ENCODE data around the gene SSRP1.
A peak's percentile ranks its signal among the peaks of the same experiment; 100 is the strongest.
"Not testable (repeated sequence)": the region's sequence is repeated elsewhere in the genome, so short reads cannot be mapped to it uniquely, and the experiment has no call there.

Gene SSRP1, protein sequence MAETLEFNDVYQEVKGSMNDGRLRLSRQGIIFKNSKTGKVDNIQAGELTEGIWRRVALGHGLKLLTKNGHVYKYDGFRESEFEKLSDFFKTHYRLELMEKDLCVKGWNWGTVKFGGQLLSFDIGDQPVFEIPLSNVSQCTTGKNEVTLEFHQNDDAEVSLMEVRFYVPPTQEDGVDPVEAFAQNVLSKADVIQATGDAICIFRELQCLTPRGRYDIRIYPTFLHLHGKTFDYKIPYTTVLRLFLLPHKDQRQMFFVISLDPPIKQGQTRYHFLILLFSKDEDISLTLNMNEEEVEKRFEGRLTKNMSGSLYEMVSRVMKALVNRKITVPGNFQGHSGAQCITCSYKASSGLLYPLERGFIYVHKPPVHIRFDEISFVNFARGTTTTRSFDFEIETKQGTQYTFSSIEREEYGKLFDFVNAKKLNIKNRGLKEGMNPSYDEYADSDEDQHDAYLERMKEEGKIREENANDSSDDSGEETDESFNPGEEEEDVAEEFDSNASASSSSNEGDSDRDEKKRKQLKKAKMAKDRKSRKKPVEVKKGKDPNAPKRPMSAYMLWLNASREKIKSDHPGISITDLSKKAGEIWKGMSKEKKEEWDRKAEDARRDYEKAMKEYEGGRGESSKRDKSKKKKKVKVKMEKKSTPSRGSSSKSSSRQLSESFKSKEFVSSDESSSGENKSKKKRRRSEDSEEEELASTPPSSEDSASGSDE

DNA sequence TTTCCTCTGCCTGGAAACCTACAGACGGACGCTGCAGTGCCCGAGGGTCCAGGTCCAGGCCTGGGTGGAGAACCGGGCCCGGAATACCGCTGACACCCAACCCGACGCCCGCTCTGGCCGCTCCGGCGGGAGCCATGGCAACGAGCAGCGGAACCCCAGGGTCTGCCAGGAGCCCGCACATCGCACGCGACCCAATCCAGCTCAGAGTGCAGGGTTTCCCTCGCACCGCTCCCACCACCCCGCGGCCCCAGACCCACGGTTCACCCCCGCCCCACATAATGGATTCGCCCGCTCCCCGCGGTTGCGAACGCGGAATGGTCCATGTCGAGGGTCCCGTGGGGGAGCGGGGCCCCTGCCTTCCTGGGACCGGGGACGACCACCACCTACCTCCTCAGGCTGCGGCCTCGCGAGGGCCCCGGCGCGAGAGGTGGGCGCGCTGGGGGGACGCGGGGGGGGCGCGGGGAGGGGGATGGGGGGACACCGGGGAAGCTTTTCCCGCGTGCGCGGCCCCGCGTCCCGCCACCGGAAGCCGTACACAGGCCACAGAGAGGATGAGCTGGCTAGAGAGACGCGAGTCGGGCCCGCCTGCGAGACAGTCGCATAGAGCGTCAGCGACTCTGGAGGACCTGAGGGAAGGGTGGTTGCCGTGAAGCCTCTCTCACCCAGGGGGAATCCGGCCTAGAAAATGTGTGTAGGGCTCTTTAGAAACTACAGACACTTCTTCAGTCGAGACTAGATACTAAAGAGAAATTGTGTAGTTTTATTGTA lies at the start of gene SSRP1:
Gene SSRP1, minus strand, starts transcription at position 550 of the 768 bp plus-strand sequence. CDS start 771 bp downstream, outside the sequence.
- DNase-seq: peak; percentile 83

DNA sequence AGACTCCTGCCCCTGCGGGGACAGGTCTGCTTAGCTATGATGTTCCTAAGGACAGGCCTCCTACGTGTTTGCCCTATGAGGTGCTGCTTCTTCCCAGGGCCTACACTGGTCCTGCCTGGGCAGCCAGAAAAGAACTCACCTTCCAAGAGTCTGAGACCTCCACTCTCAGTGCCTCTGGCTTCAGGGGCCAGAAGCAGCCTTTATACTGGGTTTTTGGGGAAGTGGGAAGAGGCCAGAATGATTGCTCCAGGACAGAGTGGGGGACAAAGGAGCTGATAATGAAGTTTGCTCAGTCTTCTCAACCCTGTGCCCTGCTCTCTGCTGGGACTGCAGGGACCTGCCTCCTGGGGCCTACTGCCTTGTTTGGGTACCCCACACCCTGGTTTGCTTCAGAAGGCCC lies 45.3 kb upstream of the SSRP1 start, which contains the start of gene PRG3:
Gene PRG3, minus strand, starts transcription at position 176 of the 400 bp plus-strand sequence. CDS start 442 bp downstream, outside the sequence.
- DNase-seq: no peak

DNA sequence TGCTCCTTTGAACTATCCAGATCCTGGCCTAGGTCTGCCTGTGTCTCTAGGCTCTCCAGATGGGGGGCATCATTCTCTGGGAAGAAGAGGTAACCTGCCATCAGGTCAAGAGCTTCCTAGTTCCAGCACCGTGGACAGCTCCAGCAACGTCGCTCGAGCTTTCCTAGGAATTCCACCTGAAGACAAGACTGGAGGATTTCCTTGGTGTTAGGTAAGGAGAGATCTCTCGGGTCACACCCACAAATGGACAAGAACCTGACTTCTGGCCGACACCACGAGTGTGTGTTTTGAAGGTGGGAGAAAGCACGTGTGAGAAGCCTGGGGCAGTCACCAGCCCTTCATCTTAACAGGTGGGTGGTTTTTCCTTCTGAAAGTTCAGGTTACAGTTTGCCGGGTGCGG lies 44.0 kb upstream of the SSRP1 start:
- no peak for DNase-seq

DNA sequence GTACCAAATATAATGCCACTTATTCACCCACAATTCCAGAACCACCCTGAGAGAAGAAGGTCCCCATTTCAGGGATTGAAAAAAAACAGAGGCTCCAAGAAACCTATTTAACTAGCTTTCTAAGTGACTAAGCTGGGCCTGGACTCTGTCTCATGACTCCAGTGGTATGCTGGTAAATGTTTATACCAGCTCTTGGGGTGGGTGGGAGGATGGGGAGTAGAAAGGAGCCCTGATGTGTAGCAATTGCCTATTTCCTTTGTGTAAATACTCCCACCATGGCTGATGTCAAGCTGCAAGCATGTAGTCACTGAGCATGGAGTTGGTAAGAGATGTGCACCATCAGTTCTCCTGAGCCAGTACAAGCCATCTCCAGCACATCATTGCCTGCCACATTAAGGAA lies 42.5 kb upstream of the SSRP1 start:
- no peak for DNase-seq

DNA sequence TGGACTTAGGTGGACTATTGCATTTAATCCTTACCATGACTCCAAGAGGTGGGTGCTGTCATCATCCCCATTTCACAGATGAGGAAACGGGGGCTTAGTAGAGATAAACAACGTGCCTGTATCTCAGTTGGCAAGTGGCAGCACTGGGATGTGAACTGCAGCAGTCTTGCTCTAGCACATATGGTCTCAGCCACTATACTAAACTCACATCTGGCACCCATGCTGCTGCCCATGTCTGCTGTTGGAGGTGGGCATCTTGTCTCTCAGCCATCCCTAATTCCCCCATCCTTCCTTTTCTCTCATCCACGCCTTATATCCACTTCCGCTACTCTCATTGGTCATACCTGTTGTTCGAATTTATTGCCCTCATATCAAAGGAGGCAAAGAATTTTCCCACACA lies 41.4 kb upstream of the SSRP1 start:
- DNase-seq: no peak

DNA sequence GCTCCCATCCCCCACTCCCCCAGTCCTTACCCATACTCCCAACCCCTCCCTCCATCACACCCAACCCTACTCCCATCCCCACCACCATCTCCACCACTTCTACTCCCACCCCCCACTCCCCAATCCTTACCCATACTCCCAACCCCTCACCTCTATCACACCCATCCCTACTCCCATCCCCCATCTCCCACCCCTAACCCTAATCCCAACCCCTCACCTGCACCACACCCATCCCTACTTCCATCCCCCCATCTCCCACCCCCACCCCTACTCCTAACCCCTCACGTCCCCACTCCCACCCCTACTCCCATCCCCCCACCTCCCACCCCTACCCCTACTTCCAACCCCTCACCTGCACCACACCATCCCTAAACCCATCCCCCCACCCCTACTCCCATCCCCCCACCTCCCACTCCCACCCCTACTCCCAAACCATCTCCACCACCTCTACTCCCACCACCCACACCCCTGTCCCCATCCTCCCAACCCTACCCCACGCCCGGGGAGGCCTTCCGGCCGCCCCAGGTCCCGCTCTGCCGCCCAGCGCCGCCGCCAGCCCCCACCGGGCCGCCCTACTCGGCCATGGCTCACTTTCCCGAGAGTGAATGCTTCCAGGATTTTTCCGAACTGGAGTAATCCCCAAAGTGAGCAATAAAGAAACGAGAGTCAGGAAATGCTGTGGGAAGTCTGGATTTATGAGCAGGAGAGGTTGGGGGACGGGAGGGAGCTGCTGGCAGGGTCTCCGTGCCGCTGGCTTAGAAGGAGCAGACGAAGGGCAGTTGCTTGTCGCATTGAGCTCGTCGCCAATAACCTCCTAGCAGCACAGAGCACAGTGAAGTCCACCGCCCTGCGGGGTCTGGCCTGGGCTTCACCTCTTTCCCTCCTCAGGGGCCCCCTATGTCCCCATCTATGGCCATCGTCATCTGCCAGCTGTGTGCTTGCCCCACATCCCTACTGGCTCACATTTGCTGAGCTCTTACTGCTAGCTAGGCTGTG lies 40.7 kb upstream of the SSRP1 start:
- no peak for DNase-seq

DNA sequence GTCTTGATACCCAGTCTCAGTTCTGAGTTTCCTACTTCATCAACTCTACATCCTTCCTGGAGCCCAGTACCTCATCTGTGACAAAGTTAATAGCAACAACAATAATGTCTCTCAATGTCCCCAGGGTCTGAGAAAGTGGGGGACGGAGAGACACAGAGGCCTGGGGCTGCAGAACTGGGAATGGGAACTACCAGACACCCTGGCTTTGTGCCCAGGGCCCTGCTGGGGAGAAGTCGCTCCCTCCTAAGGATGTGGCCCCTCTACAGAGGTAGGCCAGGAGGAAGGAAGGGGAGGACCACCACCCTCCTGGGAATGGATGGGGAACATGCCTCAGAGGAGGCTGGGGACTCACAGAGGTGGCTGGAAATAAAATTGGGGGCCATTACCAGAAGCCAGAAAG lies 39.8 kb upstream of the SSRP1 start:
- DNase-seq: no peak

DNA sequence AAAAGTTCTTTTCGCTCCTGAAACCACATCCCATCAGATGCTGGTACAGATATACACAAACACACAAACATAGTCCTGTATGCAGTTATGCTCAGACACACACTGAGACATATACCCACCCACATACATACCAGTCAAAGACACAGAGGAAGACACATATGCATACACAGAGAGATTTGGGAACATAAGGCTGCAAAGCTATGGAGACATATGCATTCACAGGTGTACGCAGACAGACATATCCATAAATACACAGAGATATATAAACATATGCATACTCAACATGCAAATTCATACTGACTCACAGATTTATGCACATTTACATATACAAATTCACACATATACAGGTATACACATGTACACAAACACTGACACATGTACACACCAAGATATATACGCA lies 39.3 kb upstream of the SSRP1 start:
- no peak for DNase-seq

DNA sequence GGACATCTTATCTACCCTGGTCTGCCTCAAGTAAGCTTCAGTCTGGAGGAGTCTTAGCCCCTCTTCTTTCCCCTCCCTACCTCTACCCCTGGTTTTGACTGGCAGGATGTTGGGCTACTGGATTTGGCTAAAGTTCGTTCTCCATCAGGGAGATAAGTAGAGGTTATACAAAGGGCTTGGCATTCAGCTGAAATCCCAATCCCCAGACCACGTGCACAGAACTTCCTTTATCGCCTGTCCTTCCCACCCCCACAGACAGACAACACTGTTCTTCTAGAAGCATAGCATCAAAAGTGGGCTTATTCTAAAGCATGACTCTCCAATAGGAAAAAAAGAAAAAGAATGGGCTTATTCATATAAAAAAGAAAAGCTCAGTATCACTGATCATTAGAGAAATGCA lies 37.5 kb upstream of the SSRP1 start:
- DNase-seq: no peak

DNA sequence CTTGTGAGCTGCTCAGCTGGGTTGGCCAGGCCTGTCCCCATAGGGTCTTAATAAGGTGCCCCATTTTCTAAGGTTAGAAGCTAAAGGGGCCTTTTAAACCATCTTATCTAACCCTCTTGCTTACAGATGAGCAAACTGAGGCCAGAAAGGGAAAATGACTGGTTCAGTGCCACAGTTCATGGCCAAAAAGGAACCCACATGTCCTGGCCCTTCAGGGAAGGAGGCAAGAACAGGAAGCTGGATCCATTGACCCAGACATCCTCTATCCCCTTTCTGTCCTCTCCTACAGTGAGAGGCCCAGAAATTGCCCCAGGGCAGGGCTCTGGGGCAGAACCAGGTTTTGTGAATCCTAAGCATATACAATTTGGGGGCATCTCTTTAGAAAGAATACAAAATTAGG lies 35.2 kb upstream of the SSRP1 start:
- DNase-seq: no peak

DNA sequence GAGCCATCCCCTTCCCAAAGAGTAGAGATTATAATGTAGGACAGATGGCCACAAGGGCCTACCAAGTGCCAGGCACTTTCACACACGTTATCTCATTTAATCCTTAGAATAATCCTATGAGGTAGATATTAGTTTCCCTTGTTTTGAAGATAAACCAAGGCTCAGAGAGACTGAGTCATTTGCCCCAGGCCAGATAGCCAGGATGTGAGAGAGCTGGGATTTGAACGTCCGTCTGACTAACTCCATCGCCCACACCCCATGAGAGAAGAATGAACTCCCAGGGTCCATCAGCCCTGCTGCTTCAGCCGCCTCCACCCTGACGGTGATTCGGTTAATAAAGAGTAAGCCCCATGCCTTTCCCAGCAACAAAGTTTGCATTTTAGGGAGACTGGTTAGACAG lies 34.6 kb upstream of the SSRP1 start:
- DNase-seq: no peak

DNA sequence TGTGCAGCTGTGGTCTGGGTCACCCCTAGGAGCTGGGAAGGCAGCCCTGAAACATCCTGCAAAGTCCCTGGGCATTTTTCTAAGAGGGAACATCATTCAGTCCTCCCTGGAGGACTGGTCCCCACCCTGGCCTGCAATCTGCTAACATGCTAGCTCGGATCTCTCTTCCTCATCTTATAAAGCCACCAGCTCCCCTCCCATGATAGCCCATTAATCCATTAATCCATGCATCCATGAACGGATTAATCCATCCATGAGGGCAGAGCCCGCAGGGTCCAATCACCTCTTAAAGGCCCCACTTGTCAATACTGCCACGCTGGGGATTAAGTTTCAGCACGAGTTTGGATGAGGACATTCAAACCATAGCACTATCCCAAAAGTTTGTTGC lies 33.1 kb upstream of the SSRP1 start:
- no peak for DNase-seq

DNA sequence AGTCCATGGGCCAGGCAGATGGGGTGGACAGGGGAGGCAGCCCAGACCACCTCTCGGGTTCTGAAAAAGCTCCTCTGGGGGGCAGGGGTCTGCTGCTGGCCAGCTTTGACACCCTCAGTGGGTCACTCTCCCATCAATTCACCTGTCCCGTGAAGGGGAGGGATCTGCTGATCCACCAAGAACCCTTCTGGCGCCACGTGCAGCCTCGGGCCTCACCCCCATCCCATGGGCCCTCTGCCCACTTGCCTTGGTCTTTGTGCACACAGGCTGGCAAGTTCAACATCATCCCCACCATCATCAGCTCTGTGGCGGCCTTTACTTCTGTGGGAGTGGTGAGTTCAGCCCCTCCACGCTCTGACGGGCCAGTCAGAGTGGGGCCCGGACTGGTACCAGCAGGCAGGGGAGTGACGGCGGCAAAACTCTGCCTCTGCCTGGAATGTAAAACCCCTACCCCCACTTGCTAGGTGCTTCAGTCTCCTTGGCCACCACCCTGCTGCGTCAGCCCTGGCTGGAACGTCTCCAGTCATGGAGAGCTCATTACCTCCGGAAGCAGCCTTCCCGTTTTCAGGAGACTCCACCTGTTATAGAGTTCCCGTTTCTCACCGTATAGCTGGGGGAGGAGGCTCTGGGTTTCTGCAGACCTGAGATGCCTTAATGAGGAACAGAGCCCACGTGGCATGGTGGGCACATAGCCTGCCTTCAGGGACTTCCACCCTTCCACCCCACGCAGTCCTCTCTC lies 32.6 kb upstream of the SSRP1 start:
- DNase-seq: no peak

DNA sequence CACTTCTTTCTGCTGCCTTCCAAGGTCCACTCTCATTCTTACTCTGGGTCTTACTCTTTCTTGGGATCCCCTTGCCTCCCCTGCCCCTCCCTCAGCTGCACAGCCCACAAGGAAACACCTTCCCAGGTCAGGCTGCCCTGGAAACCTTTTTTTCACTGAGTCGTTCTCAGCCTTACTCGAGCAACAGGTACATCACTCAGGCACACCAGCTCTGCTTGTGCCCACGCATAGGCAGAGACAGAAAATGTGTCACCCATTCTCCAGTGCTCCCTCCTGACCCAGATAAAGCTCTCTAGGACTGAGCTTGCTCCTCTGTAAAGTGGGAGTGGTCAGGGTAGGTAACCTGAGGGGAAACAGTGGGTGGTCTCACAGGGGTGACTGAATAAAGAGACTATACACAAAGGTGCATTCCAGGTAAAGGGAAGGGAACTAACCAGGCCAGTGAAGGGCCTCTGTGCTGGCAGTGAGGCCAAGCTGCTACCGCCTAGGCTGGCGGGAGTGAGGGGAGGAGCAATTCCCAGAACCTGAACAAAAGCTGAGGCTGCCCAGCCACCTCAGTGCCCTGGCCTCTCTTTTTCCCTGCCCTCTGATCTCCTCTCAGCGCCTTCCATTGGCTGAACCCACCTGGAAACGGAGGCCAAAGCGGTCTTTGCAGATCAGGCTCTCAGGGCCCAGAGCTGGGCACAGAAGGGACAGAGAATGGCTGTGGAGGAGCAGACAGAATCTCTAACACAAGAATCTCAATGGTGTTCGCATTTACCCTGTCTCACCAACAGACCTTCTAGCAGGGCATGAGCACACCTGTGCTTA lies 29.4 kb upstream of the SSRP1 start:
- DNase-seq: no peak

DNA sequence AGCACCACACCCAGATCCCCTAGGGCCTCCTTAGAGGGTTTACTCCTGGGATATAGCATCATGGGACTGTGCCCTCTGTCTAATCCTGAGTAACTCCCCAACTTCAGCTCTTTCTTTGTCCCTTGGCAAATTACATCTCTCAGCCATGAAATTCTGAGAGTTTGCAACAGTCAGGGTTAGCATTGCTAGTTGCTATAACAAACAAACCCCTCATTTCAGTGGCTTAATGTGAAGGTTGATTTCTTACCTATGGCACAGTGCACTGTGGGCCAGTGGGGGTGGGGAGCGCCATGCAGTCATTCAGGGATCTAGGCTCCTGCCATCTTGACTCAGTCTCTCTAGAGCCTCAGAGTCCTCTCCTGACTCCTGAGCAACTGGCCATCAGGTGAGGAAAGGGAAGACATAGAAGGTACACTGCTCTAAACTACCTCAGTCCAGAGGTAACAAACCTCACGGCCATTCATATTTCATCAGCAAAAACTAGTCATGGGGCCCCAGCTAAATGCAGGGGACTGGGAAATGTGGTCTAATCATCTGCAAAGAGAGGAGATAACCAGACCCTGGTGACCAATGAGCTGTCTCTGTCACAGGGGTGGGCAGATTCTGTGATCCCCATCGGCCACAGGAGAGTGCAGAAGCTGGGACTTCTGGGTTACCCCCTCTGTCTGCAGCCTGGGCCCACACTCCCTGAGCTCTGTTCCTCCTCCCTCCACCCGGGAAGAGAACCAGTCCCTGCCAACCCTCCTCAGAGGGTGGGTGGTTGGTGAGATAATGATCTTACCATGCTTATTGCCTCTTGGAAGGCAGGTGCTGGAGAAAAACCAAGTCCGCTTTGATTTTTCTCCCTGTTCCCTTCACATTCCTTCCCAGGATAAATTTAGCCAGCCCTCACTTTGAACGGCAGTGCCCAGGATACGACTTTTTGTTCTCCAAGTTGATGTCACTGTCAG lies 27.7 kb upstream of the SSRP1 start:
- no peak for DNase-seq

DNA sequence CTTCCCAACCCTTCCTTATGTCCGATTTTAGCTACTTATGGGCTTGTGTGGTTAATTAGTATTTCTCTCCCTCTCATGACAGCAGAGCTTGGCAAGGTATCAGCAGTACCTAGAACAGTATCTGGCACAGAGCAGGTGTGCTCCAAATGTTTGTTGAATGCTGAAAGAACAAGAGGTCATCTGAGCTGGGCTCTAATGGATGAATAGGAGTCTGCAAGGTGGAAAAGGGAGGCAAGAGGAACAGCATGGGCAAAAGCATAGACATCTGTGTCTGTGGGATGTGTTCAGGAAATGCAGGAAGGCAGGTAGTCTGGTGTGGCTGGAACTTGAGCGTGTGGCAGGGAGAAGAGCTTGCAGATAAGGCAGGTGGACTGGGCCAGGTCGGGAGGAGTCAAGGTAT lies 26.2 kb upstream of the SSRP1 start:
- no peak for DNase-seq

DNA sequence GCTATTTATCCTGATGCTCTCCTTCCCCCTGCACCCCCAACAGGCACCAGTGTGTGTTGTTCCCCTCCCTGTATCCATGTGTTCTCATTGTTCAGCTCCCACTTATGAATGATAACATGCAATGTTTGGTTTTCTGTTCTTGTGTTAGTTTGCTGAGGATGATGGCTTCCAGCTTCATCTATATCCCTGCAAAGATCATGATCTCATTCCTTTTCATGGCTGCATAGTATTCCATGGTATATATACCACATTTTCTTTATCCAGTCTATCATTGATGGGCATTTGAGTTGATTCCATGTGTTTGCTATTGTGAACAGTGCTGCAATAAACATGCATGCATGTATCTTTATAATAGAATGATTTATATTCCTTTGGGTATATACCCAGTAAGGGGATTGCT lies 25.7 kb upstream of the SSRP1 start:
- DNase-seq: not testable (repeated sequence)

DNA sequence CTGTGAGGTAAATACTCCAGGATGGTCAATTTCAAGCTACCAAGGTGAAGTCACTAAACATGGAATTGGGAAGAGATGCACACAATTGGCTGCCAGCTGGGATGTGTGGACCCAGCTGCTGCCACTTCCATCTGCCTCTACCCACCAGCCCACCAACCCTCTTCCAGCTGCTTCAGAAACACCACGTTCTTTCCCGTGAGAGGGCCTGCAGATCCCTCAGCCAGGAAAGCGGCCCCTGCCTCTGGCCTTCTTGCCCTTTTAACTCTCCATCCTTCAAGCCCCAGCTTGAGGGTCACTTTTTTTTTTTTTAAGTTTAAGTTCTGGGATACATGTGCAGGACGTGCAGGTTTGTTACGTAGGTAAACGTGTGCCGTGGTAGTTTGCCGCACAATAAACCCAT lies 25.3 kb upstream of the SSRP1 start:
- DNase-seq: no peak

DNA sequence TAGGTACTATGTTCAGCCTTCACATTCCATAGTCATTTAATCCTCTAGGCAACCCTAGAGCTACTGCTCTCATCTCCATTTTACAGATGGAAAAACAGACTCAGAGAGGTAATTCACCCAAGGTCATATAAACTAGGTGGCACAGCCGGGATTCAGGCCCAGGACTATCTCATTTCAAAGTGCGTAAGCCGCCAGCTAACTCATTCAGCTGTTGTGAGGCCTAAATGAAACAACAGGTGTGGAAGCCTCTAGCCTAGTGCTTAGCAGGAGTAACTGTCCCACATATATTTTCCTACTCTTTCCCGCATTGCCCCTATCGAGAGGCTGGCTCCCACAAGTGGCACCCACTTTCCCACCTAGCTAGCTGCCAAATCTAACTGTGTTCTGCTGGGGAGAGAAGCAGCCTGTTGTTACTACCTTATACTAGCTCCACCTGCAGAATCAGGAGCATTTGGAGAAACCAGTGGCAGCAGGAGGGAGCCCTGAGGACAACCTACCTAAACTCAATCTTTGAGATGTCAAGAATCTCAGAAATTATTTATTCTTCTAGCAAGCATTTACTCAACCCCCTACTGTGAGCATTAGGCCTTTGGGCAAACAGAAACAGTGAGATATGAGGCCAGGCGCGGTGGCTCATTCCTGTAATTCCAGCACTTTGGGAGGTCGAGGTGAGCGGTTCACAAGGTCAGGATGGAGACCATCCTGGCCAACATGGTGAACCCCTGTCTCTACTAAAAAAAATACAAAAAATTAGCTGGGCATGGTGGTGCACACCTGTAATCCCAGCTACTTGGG lies 24.4 kb upstream of the SSRP1 start:
- DNase-seq: no peak
